GM19239 (cell line): ENCODE measurements around the gene NNMT.

Experiments used
- DNase-seq: peaks from one replicate; pipeline ENCODE4 v3.0.0; 2011; ENCODE audit warnings: low spot score; ENCODE audit not compliant: insufficient read length
- FAIRE-seq: peaks from 2 replicates; lab custom pipeline; 2011; peaks lifted over from hg19 to GRCh38; lab: Jason Lieb, UNC

The NNMT gene

GRCh38 chr11:114281388-114281956, 14.7 kb upstream of the NNMT start:
- DNase-seq (no peak), FAIRE-seq (no peak)

DNA sequence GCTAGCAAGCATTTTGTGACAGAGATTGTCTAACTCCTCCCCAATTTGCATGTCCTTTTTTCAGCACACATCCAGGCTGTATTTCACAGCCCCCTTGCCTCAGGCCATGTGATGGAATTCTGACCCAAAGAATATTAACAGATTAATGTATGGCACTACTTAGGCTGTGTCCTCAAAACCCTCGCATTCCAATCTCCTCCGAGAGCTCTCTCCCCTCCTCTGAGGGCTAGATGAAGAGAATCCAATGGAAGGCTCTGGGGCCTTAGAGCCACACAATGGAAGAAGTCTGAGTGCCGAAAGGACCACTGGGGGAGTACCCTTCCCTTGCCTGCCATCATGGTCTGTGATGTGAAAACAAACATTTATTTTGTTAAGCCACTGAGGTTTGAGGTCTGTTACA, 13.7 kb upstream of the NNMT start:
- DNase-seq (no peak), FAIRE-seq (no peak)

- no peak for FAIRE-seq
These were observed 12.8 kb upstream of the NNMT start for GRCh38 chr11:114283422-114283821.

DNA sequence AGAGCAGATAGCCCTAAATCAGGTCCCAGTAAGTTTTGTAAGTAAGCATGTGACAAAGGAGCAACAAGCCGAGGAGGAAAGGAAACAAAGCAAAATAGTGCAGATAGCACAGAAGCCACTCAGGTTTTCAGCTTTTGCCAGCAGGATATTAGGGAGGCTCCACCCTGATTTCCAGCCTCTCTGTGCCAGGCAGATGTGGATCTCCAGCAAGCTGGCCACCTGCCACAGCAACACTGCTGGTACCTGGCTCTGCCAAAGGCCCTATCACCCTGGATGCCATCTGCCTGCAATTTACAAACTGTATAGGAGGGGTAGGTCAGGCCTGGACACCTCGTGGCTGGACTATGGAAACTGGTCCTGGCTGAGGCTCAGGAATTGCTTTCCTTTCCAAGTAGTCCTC, 12.2 kb upstream of the NNMT start:
- FAIRE-seq (no peak), DNase-seq (no peak)

More at GRCh38 chr11:114283422-114283821, 12.8 kb upstream of the NNMT start:
- no peak for DNase-seq

GRCh38 chr11:114284914-114285313, 11.3 kb upstream of the NNMT start:
- no peak for FAIRE-seq

DNA sequence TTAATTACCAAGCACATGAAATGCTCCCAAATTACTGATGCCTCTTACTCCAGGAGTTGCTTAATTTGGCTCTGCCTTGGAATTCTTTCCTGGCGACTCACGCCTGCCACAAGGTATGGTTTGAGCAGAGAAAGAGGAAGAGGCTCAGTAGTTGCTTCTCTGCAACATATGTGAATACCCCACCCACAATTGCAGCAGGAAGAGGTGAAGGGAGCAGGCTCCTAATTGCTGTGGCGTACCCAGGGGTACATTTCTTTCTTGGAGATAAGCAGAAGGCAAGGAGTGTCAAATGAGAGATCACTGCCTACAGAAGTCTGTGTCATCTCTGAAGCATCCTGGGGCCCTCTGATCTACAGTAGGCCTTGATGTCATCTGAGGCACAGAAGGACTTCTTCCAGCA, 10.6 kb upstream of the NNMT start:
- DNase-seq (no peak), FAIRE-seq (no peak)

More at GRCh38 chr11:114284914-114285313, 11.3 kb upstream of the NNMT start:
- DNase-seq, result no peak

DNA sequence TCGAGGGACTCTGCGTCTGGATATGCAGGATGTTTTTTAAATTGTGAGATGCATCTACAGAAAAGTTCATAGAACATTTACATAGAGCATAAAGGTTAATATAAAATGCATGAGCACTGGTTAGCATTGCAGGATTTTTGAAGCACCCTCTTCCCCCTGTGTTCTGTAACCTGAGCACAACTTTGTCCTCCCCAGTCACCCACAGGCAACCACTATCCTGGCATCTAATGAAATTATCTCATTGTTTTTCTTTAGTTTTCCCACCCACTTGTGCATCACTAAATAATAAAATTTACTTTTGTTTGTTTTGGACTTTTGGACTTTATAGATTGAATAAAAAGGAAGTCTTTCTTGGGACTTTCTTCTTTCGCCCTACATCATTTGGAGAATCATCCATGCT, 10.0 kb upstream of the NNMT start:
- no peak for DNase-seq
- no peak for FAIRE-seq

- FAIRE-seq (no peak), DNase-seq (no peak)
These were observed 9.0 kb upstream of the NNMT start for GRCh38 chr11:114287154-114287553.

DNA sequence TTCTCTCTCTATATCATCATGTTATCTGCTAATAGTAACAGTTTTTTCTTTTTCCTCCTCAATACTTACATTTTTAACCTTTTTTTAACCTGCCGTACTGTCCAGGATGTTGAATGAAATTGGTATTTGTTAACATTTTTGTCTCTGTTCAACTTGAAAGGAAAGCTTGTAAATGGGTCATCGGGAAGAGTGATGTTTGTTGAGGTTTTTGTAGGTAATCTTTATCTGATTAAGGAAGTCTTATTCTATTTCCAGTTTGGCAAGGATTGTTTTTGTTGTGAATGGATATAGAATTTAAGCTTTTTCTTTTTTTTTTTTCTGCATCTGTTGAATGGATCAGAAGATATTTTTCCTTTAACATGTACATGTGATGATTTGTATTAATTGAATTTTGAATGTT, 8.1 kb upstream of the NNMT start:
- FAIRE-seq, result no peak
- DNase-seq, result no peak

GRCh38 chr11:114289779-114290178, 6.4 kb upstream of the NNMT start:
- no peak for FAIRE-seq
- DNase-seq, result no peak

DNA sequence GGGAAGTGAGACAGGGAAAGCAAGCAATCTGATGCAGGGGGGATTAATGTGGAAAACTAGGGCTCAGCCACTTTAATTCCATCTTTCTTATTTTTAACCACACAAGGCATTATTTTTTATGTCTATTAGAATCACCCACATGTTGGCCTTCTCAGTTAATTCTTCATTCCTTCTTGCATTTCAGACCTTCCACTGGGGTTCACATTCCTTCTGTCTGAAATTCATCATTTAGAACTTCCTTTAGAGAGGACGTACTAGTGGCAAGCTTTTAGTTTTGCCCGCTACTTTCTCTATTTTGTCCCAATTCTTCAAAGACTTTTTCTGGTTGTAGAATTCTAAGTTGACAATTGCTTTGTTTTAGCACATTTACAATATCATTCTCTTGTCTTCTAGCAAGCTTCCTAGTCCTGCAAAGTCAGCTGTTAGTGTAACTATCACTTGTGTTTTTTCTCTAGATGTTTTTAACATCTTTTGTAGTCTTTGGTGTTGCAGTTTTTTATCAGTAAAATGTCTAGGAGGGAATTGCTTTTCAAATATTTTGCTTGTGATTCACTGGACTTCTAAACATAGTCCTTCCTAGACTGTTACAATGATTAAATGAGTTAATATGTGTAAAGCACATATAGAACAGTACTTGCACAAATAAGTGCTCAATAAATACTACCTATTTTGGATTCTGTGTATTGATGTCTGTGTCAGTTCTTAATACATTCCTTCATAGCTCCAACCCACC, 5.5 kb upstream of the NNMT start:
- FAIRE-seq, result no peak

DNA sequence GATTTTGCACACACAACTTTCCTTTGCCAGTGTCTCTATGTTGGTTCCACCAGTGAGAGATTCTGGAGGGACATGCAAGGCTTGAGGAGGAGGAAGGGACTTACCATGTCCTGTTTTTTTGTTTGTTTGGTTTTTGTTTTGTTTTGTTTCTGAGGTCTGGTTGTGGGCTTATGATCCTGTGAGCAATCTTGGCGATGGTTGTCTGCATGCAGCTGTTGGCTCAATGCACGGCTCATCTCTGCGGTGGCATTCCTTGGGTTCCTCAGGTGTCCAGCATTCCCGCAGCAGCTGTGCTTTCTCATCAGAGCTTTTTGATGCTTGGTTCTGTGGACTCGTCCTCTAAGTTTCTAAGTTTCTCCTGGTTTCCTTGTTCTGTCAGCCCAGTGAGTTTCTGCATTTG, 4.8 kb upstream of the NNMT start:
- DNase-seq (no peak), FAIRE-seq (no peak)

More for the DNA sequence above, 5.5 kb upstream of the NNMT start:
- no peak for DNase-seq

GRCh38 chr11:114291842-114292680, 4.1 kb upstream of the NNMT start:
- no peak for FAIRE-seq
- DNase-seq, result no peak

DNA sequence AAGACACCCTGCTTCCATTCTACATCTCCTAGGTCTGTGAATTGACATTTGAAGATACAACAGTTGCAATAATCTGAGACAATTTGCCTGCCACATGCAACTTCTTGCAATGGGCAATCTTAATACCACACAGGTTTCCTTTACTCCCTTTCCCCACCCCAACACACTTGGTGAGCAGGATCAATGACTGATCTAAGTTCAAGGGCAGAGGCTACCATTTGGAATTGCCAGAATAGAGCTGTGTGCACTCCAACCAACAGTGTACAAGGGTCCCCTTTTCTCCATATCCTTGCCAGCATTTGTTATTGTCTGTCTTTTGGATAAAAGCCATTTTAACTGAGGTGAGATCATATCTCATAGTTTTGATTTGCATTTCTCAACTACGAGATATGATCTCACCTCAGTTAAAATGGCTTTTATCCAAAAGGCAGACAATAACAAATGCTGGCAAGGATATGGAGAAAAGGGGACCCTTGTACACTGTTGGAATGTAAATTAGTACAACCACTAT, 2.9 kb upstream of the NNMT start:
- DNase-seq (no peak), FAIRE-seq (no peak)

DNA sequence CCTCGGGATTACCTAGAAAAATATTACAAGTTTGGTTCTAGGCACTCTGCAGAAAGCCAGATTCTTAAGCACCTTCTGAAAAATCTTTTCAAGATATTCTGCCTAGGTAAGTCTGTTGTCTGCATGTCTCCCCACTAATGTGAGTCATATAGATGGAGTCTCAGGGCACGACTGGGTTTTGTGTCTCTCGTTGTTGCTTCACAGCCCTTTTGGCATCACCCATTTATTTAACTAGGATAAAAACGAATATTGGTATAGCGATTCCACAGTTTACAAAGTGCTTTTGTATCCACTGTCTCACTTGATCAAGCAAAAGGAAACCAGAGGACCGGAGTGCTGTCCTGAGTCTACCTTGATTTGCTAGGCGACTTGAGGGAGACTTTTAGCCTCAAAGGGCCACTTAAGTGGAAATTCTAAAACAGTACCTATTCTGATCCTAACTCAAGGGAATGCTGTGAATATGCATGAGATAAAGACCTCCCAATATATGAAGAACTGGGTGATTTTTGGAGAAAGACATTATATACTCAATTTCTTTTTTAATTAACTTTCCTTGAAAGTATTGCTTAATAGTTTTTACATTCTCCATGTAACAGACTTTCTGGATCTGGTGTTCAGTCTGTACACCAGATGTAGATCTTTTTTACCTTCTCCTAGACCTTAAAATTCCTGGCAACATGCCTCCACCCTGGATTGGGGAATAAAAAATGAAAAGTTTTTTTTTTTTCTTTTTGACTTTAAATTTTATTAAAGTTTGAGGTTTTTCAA, 590 bp downstream of the NNMT start:
- FAIRE-seq (no peak), DNase-seq (no peak)

DNA sequence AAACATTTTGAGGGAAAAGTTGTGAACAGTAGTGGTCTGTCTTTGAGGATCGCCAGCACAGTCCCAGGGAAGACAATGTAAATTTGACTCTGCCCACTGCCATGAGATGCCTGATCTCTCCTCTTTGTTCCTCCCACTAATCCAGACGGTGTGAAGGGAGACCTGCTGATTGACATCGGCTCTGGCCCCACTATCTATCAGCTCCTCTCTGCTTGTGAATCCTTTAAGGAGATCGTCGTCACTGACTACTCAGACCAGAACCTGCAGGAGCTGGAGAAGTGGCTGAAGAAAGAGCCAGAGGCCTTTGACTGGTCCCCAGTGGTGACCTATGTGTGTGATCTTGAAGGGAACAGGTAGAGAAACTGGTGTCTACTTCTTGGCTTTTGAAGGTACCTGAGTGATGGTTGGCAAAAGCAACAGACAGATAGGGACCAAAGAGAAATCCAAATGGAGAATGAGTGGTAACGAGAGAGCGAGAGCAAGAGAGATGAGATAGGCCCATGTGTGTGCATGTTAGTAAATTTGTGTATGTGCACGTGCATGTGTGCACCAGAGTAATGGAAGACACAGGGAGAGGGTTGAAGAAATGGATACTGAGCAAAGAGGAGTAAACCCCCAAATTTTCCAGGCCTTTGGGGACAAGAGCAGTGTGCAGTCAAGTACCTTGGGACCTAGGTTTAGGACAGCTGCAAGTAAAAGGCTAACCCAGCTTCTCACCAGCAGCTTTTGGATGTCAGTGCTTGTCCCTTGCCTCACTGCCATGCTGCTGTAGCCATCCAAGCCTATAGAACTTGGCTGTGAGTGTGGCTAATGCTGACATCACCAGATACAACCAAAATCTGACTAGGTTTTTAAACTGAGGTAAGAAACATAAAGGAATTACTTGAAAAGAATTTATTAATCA, 1.9 kb downstream of the NNMT start:
- FAIRE-seq, result no peak
- DNase-seq, result no peak

DNA sequence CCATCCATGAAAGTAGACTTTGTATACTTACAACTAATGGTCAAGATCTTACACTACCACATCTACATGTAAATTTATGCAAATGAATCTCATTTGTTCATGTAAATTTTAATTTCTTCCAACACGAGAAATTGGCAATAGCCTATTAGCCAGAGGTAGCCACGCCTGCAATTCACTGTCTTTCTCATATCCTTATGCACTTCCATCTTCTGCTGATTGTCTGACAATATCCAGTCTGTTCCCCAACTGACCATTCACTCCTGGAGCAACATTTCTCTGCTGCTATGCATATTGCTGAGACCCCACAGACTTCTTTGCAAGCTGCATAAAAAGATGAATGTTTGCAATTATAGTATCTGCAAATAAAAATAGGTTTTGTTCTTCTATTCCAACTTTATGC, 2.5 kb downstream of the NNMT start:
- FAIRE-seq (no peak), DNase-seq (no peak)

DNA sequence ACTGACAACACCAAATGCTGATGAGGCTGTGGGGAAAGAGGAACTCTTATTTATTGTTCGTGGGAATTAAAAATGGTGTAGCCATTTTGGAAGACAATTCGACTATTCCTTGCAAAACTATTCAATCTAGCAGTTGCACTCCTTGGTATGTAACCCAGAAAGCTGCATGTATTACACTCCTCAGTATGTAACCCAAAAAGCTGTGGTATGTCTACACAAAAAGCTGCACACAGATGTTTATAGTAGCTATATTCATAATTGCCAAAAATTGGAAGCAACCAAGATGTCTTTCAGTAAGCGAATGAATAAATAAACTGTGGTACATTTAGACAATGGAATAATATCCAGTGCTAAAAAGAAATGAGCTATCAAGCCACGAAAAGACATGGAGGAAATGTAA, 4.9 kb downstream of the NNMT start:
- DNase-seq (no peak), FAIRE-seq (no peak)

- no peak for FAIRE-seq
- DNase-seq, result no peak
These were observed 5.7 kb downstream of the NNMT start for GRCh38 chr11:114301927-114302326.
